Colon (tissue), 2 donors: ENCODE measurements around the gene LCTL.
"Not testable (repeated sequence)": the region's sequence is repeated elsewhere in the genome, so short reads cannot be mapped to it uniquely, and the experiment has no call there.

Source experiments
- FAIRE-seq: peaks from 2 replicates; lab custom pipeline; 2012; peaks lifted over from hg19 to GRCh38; lab: Jason Lieb, UNC
- donor health status: control.
- donor health status: control.

Gene LCTL

GRCh38 chr15:66564136-66565041 lies 1.4 kb downstream of the LCTL start:
- no peak for FAIRE-seq

GRCh38 chr15:66563566-66564110 lies 2.2 kb downstream of the LCTL start:
- FAIRE-seq: no peak

GRCh38 chr15:66563126-66563525 lies 2.7 kb downstream of the LCTL start:
- no peak for FAIRE-seq

- no peak for FAIRE-seq
Observed at GRCh38 chr15:66560856-66561525, 4.8 kb downstream of the LCTL start.

- no peak for FAIRE-seq
Observed at GRCh38 chr15:66558271-66558670, 7.5 kb downstream of the LCTL start.

- FAIRE-seq: no peak
Observed at GRCh38 chr15:66555685-66556084, 10.1 kb downstream of the LCTL start.

- FAIRE-seq: no peak
Observed at GRCh38 chr15:66545255-66545654, 20.5 kb downstream of the LCTL start.

- no peak for FAIRE-seq
Observed at GRCh38 chr15:66542896-66543295, 22.9 kb downstream of the LCTL start.

GRCh38 chr15:66535056-66535455 lies 30.7 kb downstream of the LCTL start:
- FAIRE-seq: no peak

GRCh38 chr15:66524838-66525237 lies 41.0 kb downstream of the LCTL start:
- FAIRE-seq: no peak

GRCh38 chr15:66523926-66524325 lies 41.9 kb downstream of the LCTL start:
- FAIRE-seq: no peak

GRCh38 chr15:66515901-66516322 lies 49.9 kb downstream of the LCTL start:
- no peak for FAIRE-seq

GRCh38 chr15:66514586-66514985 lies 51.2 kb downstream of the LCTL start:
- no peak for FAIRE-seq

- no peak for FAIRE-seq
Observed at GRCh38 chr15:66508293-66508883, 57.4 kb downstream of the LCTL start.

- FAIRE-seq: no peak
Observed at GRCh38 chr15:66505818-66506217, 60.0 kb downstream of the LCTL start.

- FAIRE-seq: no peak
Observed at GRCh38 chr15:66505430-66505811, 60.4 kb downstream of the LCTL start.

GRCh38 chr15:66504563-66505429 lies 61.0 kb downstream of the LCTL start, which contains the start of the genes RPL4 and ZWILCH:
Gene RPL4 (minus strand): TSS chr15:66504855. CDS start chr15:66504790, 65 bp downstream.
Gene ZWILCH (plus strand): TSS chr15:66505326. CDS start chr15:66505339, 13 bp downstream.
- no peak for FAIRE-seq

GRCh38 chr15:66503780-66504562 lies 61.8 kb downstream of the LCTL start:
- FAIRE-seq: no peak

GRCh38 chr15:66503041-66503648 lies 62.7 kb downstream of the LCTL start:
- FAIRE-seq: not testable (repeated sequence)

GRCh38 chr15:66502491-66502890 lies 63.3 kb downstream of the LCTL start:
- no peak for FAIRE-seq
